ENCODE data around the gene MFN1.

MFN1 gene

DNA sequence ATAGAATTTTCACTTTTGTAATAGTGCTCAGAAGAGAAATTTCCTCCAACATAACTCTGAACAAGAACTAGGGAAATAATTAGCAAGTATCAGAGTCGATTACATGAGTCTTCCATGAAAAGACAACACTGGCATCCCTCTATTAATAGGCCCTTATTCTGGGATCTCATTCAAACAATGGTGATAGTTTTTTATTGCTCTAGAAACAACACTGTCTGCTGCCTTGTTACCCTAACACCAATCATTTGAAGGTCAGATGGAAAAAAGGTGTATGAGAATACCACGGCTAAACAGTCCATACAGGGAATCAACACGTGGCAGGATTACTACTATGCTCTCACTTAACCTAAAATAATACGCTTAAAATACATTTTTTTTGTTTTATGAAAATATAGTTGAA is 67.9 kb downstream of the MFN1 start:
- no peaks in the 10 kb centered on the region for H3K4me1 ChIP-seq
- H3K27ac ChIP-seq = no peak overlapping the region
- H3K36me3 ChIP-seq = peaks cover 66 to 100% (median 80%) of the 10 kb centered on the region in 11 experiments
- no peaks in the 10 kb centered on the region for H3K9me3 ChIP-seq (replicated peaks in 1 of 11)
- H4K20me1 ChIP-seq = peaks cover 0 to 26% (median 0%) of the 10 kb centered on the region in 11 experiments; a peak in 5 of 22 replicates
- no peak for TF ChIP-seq Cebpa-rat (IDR thresholded peaks at IDR 0.05)
- no peak overlapping the region for H3K9ac ChIP-seq
- H3K4me2 ChIP-seq = no peak overlapping the region
- H3K4me3 ChIP-seq = no peak overlapping the region
- no peaks in the 10 kb centered on the region for H3K27me3 ChIP-seq

DNA sequence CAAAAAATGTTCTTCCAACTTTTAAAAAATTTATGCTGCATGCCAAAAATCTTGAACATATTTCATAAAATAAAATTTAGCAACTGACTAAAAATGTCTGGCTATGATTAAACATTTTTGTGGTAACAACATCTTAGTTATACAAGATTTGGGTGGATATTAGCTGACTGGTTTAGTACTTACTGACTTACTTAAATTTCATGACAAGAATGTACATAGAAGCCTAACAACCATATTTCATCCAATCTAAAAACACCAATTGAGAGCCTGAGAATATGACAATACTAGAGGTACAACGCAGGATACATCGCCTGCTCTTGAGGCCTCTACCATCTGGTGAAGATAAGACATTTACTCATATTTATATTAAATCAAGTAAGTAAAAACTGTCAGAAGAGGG is 69.2 kb downstream of the MFN1 start:
- Histone ChIP-seq H3K4me2 (no peak overlapping the region), H3K9ac (no peak overlapping the region), H4K20me1 (peaks cover 0 to 27% (median 0%) of the 10 kb centered on the region in 11 experiments; a peak in 5 of 22 replicates), H3K36me3 (peaks cover 64 to 99% (median 77%) of the 10 kb centered on the region in 11 experiments), H3K27me3 (no peaks in the 10 kb centered on the region), H3K27ac (no peak overlapping the region), H3K4me3 (no peak overlapping the region), H3K9me3 (replicated peaks in 1 of 11) (no peaks in the 10 kb centered on the region), H3K4me1 (no peaks in the 10 kb centered on the region)
- TF ChIP-seq Cebpa-rat (IDR thresholded peaks at IDR 0.05) = no peak

DNA sequence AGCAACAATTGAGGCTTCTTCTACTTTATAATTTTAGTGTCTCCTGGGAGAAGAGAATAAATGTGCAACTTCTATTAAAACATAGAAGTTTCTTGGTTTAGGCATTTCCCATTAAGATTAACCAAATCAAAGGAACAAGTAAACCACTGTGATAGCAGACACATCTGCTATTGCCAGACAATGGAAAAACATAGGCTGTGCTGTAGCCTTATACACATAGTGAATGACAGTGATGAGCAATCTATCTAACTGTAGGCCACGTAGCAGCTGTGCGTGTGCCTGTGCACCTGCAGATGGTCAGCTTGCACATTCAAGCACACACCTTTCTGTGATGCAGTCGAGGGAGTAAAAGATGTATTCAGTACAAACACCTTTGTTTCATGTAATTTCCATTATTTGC is 71.1 kb downstream of the MFN1 start:
- no peak overlapping the region for H3K9ac ChIP-seq
- H3K4me3 ChIP-seq = no peak overlapping the region
- no peaks in the 10 kb centered on the region for H3K4me1 ChIP-seq
- peaks cover 0 to 37% (median under 1%) of the 10 kb centered on the region in 11 experiments; a peak in 5 of 22 replicates for H4K20me1 ChIP-seq
- no peak overlapping the region for H3K4me2 ChIP-seq
- no peaks in the 10 kb centered on the region for H3K27me3 ChIP-seq
- H3K36me3 ChIP-seq = peaks cover 56 to 99% (median 70%) of the 10 kb centered on the region in 11 experiments
- H3K9me3 ChIP-seq (replicated peaks in 1 of 11) = no peaks in the 10 kb centered on the region
- H3K27ac ChIP-seq = no peak overlapping the region
- TF ChIP-seq Cebpa-rat (IDR thresholded peaks at IDR 0.05) = no peak

DNA sequence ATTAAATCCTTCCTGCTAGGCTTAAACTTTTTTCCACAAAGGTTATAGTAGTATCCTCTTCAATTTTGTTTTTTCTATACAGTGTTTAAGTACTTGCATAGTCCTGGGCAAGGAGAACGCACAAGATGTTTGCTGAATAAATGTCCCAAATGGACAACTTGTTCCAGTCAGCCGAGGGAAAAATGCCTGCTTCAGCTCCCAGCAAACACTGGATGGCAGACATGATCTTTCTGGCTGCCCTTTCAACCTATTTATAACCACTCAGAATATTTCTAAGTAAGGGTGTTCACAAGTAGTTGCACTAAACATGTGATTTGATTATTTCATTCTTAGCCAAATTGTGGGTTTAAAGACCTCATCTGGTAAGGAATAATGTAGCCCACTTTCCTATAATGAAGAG is 74.0 kb downstream of the MFN1 start:
- H3K36me3 ChIP-seq = peaks cover 69 to 97% (median 79%) of the 10 kb centered on the region in 11 experiments
- H3K4me1 ChIP-seq = no peaks in the 10 kb centered on the region
- no peaks in the 10 kb centered on the region for H3K27me3 ChIP-seq
- no peak overlapping the region for H3K4me2 ChIP-seq
- no peaks in the 10 kb centered on the region for H3K9me3 ChIP-seq (replicated peaks in 1 of 11)
- H4K20me1 ChIP-seq = peaks cover 0 to 47% (median 4%) of the 10 kb centered on the region in 11 experiments; a peak in 8 of 22 replicates
- H3K9ac ChIP-seq = no peak overlapping the region
- TF ChIP-seq Cebpa-rat (IDR thresholded peaks at IDR 0.05) = no peak
- no peak overlapping the region for H3K4me3 ChIP-seq
- no peak overlapping the region for H3K27ac ChIP-seq

DNA sequence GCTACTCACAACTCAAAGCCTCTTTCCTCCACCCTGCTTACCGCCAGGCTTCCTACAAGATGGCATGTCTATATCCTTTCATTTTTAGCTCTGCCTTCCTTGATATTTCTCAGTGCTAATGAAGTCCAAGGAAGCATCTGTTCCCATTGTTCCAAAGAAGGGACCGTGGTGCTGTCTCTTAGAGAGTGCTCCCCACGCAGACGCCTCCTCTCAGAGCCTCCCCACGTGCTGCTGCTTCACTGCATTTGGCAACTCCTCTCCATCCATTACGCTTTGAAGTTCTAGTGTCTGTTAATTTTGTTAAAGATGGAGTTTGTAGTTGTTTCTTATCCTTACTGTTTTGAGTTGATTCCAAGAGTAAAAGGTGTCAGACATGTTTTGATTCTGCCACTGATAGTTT is 77.6 kb downstream of the MFN1 start:
- TF ChIP-seq Cebpa-rat (IDR thresholded peaks at IDR 0.05) = no peak

DNA sequence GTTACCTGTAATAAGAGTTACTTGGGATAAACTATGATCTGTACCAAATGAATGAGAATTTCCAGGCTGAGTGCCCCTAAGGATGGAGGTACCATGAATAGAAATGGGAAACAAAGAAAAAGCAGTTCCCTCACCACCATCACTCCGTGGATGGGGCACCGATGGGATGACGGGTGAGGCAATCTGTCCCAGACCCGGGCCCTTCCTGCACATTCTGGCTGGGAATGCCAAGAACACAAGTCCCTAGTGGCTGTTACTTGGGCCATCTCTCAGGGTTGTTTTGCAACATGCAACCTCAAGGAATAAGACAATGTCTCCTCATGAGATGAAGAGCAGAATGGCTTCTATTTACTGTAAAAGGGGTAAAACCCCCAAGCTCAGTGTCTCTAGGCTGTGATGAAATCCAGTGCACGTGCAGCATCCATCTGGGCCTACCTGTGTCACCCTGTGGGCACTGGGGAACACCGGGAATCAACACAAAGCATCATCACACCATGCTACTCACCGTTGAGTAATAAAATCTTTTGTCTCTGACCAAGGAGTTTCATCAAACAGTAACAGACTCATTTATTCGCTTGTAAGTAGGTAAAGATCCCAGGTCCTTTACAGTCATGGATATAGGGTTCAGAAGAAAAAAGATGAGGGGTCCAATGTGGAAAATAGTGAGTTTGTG is 81.5 kb downstream of the MFN1 start:
- peaks cover 0 to 92% (median 31%) of the 10 kb centered on the region in 11 experiments; a peak in 13 of 22 replicates for H4K20me1 ChIP-seq
- H3K9ac ChIP-seq = no peak overlapping the region
- peaks cover 31 to 51% (median 39%) of the 10 kb centered on the region in 10 experiments for H3K4me1 ChIP-seq
- H3K27me3 ChIP-seq = no peaks in the 10 kb centered on the region
- H3K9me3 ChIP-seq (replicated peaks in 1 of 11) = no peaks in the 10 kb centered on the region; a peak in 1 of 22 replicates
- peaks cover 32 to 59% (median 44%) of the 10 kb centered on the region in 11 experiments for H3K36me3 ChIP-seq
- TF ChIP-seq Cebpa-rat (IDR thresholded peaks at IDR 0.05) = no peak
- H3K4me3 ChIP-seq = no peak overlapping the region
- H3K4me2 ChIP-seq = peak overlapping the region in 2 of 11 experiments; percentile 86 to 88; a peak in 2 of 22 replicates
- H3K27ac ChIP-seq = no peak overlapping the region

More for the DNA sequence above, 77.6 kb downstream of the MFN1 start:
- Histone ChIP-seq H4K20me1 (peaks cover 0 to 74% (median 21%) of the 10 kb centered on the region in 11 experiments; a peak in 12 of 22 replicates), H3K4me1 (peaks cover 0 to 13% (median 2%) of the 10 kb centered on the region in 10 experiments; a peak in 9 of 20 replicates), H3K36me3 (peaks cover 54 to 96% (median 66%) of the 10 kb centered on the region in 11 experiments), H3K9ac (no peak overlapping the region), H3K4me2 (no peak overlapping the region), H3K27ac (no peak overlapping the region), H3K9me3 (replicated peaks in 1 of 11) (no peaks in the 10 kb centered on the region; a peak in 1 of 22 replicates), H3K4me3 (no peak overlapping the region), H3K27me3 (no peaks in the 10 kb centered on the region)

DNA sequence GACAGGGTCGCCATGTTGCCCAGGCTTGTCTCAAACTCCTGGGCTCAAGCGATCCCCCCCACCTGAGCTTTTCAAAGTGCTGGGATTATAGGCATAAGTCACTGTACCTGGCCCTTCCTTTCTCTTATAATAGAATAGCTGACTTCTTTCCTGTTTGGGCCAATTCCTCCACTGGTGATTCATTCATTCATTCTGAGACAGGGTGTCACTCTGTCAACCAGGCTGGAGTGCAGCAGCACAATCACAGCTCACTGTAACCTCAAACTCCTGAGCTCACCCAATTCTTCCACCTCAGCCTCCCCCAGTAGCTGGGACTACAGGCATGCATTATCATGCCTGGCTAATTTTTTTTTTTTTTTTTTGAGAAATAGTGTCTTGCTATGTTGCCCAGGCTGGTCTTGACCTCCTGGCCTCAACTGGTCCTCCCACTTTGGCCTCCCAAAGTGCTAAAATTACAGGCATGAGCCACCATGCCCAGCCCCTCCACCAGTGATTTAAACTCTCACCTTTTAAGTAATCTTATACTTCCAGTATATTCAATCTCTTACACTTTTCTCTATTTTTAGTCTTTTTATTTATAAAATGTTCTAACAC is 82.9 kb downstream of the MFN1 start:
- peaks cover 0 to 95% (median 31%) of the 10 kb centered on the region in 11 experiments; a peak in 13 of 22 replicates for H4K20me1 ChIP-seq
- H3K4me2 ChIP-seq = peak overlapping the region in 5 of 11 experiments; percentile 0 to 88 (median 83); a peak in 7 of 22 replicates
- no peak overlapping the region for H3K4me3 ChIP-seq
- peaks cover 43 to 64% (median 51%) of the 10 kb centered on the region in 10 experiments for H3K4me1 ChIP-seq
- no peaks in the 10 kb centered on the region for H3K27me3 ChIP-seq
- no peak for TF ChIP-seq Cebpa-rat (IDR thresholded peaks at IDR 0.05)
- peak overlapping the region in 2 of 11 experiments; percentile 78 to 81; a peak in 2 of 22 replicates for H3K27ac ChIP-seq
- H3K9me3 ChIP-seq (replicated peaks in 1 of 11) = no peaks in the 10 kb centered on the region; a peak in 1 of 22 replicates
- H3K36me3 ChIP-seq = peaks cover 19 to 53% (median 30%) of the 10 kb centered on the region in 11 experiments
- no peak overlapping the region; a peak in 1 of 22 replicates for H3K9ac ChIP-seq

DNA sequence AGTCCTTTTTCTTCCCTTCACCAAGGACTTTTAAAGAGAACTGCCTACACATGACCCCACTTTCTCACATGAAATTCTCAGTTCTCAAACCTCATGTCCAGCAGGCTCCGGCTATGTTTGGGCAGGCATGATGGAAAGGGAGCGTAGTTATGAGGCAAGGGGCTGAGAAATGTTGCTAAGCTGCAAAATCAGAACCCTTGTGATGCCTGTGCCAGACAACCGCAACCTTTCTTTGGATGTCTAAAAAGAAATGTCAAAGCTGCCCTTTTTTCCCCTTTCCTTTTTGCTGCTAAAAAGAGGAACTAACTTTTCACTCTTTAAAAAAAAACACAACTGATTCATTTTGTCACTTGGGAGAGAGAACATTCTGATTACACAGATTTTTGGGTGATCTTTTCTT is 84.5 kb downstream of the MFN1 start:
- H3K27ac ChIP-seq = peak overlapping the region; percentile 67 to 81 (median 75); a peak in 21 of 22 replicates

DNA sequence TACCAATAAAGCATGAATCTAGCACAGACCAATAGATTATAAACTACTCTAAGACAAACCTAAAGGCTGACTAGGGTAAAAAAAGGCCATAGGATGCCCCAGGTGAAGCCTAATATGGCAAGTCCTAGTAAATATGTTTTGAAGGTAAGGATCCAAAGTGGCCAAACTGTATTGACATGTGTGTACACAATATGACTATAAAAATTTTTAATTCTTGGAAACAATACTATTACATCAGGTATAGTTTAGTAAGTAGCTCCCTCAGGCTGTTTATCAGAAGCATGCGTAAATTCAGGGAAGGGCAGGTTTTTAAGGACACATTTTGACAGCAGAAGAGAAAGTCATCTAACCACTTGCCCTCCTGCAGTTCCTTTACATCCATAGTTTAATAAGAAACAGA is 84.9 kb downstream of the MFN1 start:
- Histone ChIP-seq H3K9ac (peak overlapping the region; percentile 30 to 70 (median 61); a peak in 20 of 22 replicates), H4K20me1 (peaks cover 0 to 93% (median 31%) of the 10 kb centered on the region in 11 experiments; a peak in 13 of 22 replicates), H3K4me3 (no peak overlapping the region), H3K36me3 (peaks cover 5 to 38% (median 12%) of the 10 kb centered on the region in 11 experiments; a peak in 16 of 22 replicates), H3K4me1 (peaks cover 58 to 85% (median 71%) of the 10 kb centered on the region in 10 experiments), H3K27ac (peak overlapping the region; percentile 41 to 81 (median 75); a peak in 21 of 22 replicates), H3K27me3 (no peaks in the 10 kb centered on the region), H3K4me2 (peak overlapping the region; percentile 67 to 88 (median 82)), H3K9me3 (replicated peaks in 1 of 11) (no peaks in the 10 kb centered on the region; a peak in 1 of 22 replicates)
- TF ChIP-seq Cebpa-rat (IDR thresholded peaks at IDR 0.05) = no peak

More for the DNA sequence above, 84.5 kb downstream of the MFN1 start:
- peak in 7 of 11 experiments; percentile 31 to 73 (median 35); a peak in 7 of 22 replicates for TF ChIP-seq Cebpa-rat (IDR thresholded peaks at IDR 0.05)
- H3K4me1 ChIP-seq = peaks cover 54 to 81% (median 67%) of the 10 kb centered on the region in 10 experiments
- peak overlapping the region; percentile 67 to 88 (median 82) for H3K4me2 ChIP-seq
- peak overlapping the region; percentile 56 to 72 (median 70) for H3K9ac ChIP-seq
- H3K36me3 ChIP-seq = peaks cover 8 to 39% (median 15%) of the 10 kb centered on the region in 11 experiments; a peak in 18 of 22 replicates
- H3K9me3 ChIP-seq (replicated peaks in 1 of 11) = no peaks in the 10 kb centered on the region; a peak in 1 of 22 replicates
- H3K4me3 ChIP-seq = peak overlapping the region in 8 of 10 experiments; percentile 1 to 37 (median 18); a peak in 9 of 20 replicates
- no peaks in the 10 kb centered on the region for H3K27me3 ChIP-seq
- peaks cover 0 to 94% (median 31%) of the 10 kb centered on the region in 11 experiments; a peak in 13 of 22 replicates for H4K20me1 ChIP-seq
